ENCODE data around the gene DENND1A. TPM values are rescaled to one million over a fixed set of nuclear protein-coding genes. Genes with fewer than 3 reads are reported as not detected.

Gene DENND1A
- total RNA-seq, 1 experiment from 2014 or later: 19.7 TPM

DNA sequence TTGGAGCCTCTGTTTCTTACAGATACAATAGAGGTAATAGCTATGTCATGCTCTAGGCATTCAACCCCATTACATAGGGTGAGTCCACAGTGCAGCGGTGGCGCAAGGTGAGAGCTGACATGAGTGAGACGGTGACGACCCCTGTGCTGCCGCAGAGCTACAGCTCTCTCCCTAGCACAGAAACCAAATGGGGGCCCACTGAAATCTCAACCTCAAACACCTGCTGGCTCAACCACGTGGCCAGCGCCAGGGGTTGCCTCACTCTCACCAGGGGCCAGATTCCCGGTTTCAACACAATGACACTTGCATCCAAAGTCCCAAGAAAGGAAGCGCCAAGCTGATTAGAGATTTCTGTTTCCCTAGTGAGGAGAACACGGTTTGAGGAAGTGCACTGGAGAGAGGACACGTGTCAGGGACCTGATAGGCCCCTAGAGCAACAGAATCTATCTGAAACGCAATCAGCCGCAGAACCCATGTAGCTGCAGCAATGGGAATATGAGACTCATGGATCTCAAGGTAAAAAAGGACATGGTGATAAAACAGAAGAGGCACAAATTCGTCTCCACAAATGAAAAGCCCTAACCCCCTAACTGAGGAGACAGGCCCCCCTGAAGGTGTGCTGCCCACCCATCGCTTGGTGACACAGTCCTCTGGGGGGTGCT, 459.7 kb downstream of the DENND1A start:
- in situ Hi-C loops (cut with HindIII; ENCODE audit: low pct_unique_long_range_greater_than_20kb, low sequenced_read_pairs): no loop called here
- H3K27ac ChIP-seq (ENCODE audit: low read length): no peak overlapping the region
- TF ChIP-seq POLR2AphosphoS5 (IDR thresholded peaks at IDR 0.05; ENCODE audit: low read depth, low read length) (no peak), TCF7L2 (IDR thresholded peaks at IDR 0.05; ENCODE audit: low read depth, low read length) (no peak), CTCF (IDR thresholded peaks at IDR 0.05) (no peak), SIN3A (IDR thresholded peaks at IDR 0.05; ENCODE audit: borderline replicate concordance, insufficient read depth, low read depth, low read length) (no peak)
- TF ChIP-seq, protein P1, sequence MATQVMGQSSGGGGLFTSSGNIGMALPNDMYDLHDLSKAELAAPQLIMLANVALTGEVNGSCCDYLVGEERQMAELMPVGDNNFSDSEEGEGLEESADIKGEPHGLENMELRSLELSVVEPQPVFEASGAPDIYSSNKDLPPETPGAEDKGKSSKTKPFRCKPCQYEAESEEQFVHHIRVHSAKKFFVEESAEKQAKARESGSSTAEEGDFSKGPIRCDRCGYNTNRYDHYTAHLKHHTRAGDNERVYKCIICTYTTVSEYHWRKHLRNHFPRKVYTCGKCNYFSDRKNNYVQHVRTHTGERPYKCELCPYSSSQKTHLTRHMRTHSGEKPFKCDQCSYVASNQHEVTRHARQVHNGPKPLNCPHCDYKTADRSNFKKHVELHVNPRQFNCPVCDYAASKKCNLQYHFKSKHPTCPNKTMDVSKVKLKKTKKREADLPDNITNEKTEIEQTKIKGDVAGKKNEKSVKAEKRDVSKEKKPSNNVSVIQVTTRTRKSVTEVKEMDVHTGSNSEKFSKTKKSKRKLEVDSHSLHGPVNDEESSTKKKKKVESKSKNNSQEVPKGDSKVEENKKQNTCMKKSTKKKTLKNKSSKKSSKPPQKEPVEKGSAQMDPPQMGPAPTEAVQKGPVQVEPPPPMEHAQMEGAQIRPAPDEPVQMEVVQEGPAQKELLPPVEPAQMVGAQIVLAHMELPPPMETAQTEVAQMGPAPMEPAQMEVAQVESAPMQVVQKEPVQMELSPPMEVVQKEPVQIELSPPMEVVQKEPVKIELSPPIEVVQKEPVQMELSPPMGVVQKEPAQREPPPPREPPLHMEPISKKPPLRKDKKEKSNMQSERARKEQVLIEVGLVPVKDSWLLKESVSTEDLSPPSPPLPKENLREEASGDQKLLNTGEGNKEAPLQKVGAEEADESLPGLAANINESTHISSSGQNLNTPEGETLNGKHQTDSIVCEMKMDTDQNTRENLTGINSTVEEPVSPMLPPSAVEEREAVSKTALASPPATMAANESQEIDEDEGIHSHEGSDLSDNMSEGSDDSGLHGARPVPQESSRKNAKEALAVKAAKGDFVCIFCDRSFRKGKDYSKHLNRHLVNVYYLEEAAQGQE (IDR thresholded peaks at IDR 0.05; ENCODE audit: insufficient read depth in 1 of 2, low read depth in 2 of 2, low read length in 1 of 2): no peak
- DNase-seq (ENCODE audit: low read depth, low spot score) (no peak), ATAC-seq (no peak)
- no peak overlapping the region for H3K4me3 ChIP-seq (ENCODE audit: low read depth in 2 of 2, low read length in 2 of 2)
- no peaks in the 10 kb centered on the region for H3K27me3 ChIP-seq (ENCODE audit: control insufficient read depth, insufficient read depth, low read length)
- H3K9me3 ChIP-seq (ENCODE audit: control insufficient read depth, insufficient read depth, low read depth, low read length): no peaks in the 10 kb centered on the region
- H3K4me1 ChIP-seq (ENCODE audit: control insufficient read depth, insufficient read depth, low read length): no peaks in the 10 kb centered on the region
- POLR2A ChIA-PET: no interaction called here
- CTCF ChIA-PET: no interaction called here
- H3K36me3 ChIP-seq (ENCODE audit: control insufficient read depth, insufficient read depth, low read length): no peaks in the 10 kb centered on the region
- no TSS peak for BruUV-seq (replicated peaks)
- intact Hi-C loops (cut with micrococcal nuclease; ENCODE audit: unreplicated experiment): no loop called here

GRCh38 chr9:123469282-123469681, 460.6 kb downstream of the DENND1A start:
- in situ Hi-C loops (cut with HindIII; ENCODE audit: low pct_unique_long_range_greater_than_20kb, low sequenced_read_pairs): no loop called here

More at GRCh38 chr9:123469282-123469681, 460.6 kb downstream of the DENND1A start:
- TF ChIP-seq CTCF (IDR thresholded peaks at IDR 0.05) (no peak), SIN3A (IDR thresholded peaks at IDR 0.05; ENCODE audit: borderline replicate concordance, insufficient read depth, low read depth, low read length) (no peak), TCF7L2 (IDR thresholded peaks at IDR 0.05; ENCODE audit: low read depth, low read length) (no peak), POLR2AphosphoS5 (IDR thresholded peaks at IDR 0.05; ENCODE audit: low read depth, low read length) (no peak)
- TF ChIP-seq, protein P1 (IDR thresholded peaks at IDR 0.05; ENCODE audit: insufficient read depth in 1 of 2, low read depth in 2 of 2, low read length in 1 of 2): no peak
- CTCF ChIA-PET: no interaction called here
- DNase-seq (ENCODE audit: low read depth, low spot score) (no peak), ATAC-seq (no peak)
- no TSS peak for BruUV-seq (replicated peaks)
- intact Hi-C loops (cut with micrococcal nuclease; ENCODE audit: unreplicated experiment): no loop called here
- Histone ChIP-seq H3K4me3 (ENCODE audit: low read depth in 2 of 2, low read length in 2 of 2) (no peak overlapping the region), H3K27me3 (ENCODE audit: control insufficient read depth, insufficient read depth, low read length) (no peaks in the 10 kb centered on the region), H3K4me1 (ENCODE audit: control insufficient read depth, insufficient read depth, low read length) (no peaks in the 10 kb centered on the region), H3K27ac (ENCODE audit: low read length) (no peak overlapping the region), H3K36me3 (ENCODE audit: control insufficient read depth, insufficient read depth, low read length) (no peaks in the 10 kb centered on the region), H3K9me3 (ENCODE audit: control insufficient read depth, insufficient read depth, low read depth, low read length) (no peaks in the 10 kb centered on the region)
- POLR2A ChIA-PET: no interaction called here
